Left renal cortex interstitium (tissue), 4 donors: Measurements from ENCODE around the gene PATL2. TPM values are rescaled to one million over a fixed set of nuclear protein-coding genes. Genes with fewer than 3 reads are reported as not detected.
"Not testable (repeated sequence)": the region's sequence is repeated elsewhere in the genome, so short reads cannot be mapped to it uniquely, and the experiment has no call there.

Experiments
- DNase-seq, 4 donors: peaks; one replicate each; pipeline ENCODE4 v3.0.0-alpha.2; 2013; ENCODE audit warnings: low read depth in 4 of 4, low spot score in 2 of 4, missing footprints in 1 of 4
- polyA plus RNA-seq, 4 donors: library from polyadenylated mRNA; unstranded; fragments of 120-200 nt; gene quantifications; one replicate each; pipeline ENCODE4 v1.2.1, GENCODE V29; 2013; ENCODE audit not compliant: insufficient read length in 4 of 4

PATL2 gene
- polyA plus RNA-seq, 4 donors: 0.76 to 1.9 (median 1.2) TPM; not detected in 1

- DNase-seq: no peak
Measured at GRCh38 chr15:44695294-44695693, 15.8 kb downstream of the PATL2 start.

DNA sequence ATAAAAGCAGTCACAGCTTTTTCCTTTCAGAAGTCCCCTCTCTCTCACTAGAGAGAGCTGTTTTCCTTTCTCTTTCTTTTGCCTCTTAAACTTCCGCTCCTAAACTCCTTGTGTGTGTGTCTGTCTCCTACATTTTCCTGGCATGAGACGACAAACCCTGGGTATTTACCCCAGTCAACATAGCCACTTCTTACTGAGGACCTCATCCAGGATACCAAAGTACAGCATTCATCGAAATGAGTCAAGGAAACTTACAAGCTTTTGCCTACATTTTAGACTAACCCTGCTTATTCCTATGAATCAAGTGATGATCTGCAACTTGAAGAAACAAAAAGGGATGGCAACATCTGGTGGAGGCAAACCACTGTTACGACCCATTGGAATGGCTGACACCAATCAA, 16.7 kb downstream of the PATL2 start:
- DNase-seq: no peak

- no peak for DNase-seq
Measured at GRCh38 chr15:44692659-44693058, 18.5 kb downstream of the PATL2 start.

- DNase-seq: not testable (repeated sequence)
Measured at GRCh38 chr15:44690245-44690644, 20.9 kb downstream of the PATL2 start.

GRCh38 chr15:44689318-44689717, 21.8 kb downstream of the PATL2 start:
- DNase-seq: not testable (repeated sequence)

DNA sequence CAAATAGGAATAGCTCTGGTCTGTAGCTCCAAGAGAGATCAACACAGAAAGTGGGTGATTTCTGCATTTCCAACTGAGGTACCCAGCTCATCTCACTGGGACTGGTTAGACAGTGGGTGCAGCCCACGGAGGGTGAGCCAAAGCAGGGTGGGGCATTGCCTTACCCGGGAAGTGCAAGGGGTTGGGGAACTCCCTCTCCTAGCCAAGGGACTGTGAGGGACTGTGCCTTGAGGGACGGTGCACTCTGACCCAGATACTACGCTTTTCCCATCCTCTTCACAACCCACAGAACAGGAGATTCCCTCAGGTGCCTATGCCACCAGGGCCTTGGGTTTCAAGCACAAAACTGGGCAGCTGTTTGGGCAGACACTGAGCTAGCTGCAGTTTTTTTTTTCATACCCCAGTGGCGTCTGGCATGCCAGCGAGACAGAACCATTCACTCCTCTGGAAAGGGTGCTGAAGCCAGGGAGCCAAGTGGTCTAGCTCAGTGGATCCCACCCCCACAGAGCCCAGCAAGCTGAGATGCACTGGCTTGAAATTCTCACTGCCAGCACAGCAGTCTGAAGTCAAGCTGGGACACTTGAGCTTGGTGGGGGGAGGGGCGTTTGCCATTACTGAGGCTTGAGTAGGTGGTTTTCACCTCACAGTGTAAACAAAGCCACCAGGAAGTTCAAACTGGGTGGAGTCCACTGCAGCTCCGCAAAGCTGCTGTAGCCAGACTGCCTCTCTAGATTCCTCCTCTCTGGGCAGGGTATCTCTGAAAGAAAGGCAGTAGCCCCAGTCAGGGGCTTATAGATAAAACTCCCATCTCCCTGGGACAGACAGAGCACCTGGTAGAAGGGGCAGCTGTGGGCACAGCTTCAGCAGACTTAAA, 28.1 kb downstream of the PATL2 start:
- DNase-seq: peak in 1 of 4 donors; percentile 25

GRCh38 chr15:44682211-44682610, 28.9 kb downstream of the PATL2 start:
- DNase-seq: no peak

GRCh38 chr15:44676676-44677075, 34.4 kb downstream of the PATL2 start:
- no peak for DNase-seq

DNA sequence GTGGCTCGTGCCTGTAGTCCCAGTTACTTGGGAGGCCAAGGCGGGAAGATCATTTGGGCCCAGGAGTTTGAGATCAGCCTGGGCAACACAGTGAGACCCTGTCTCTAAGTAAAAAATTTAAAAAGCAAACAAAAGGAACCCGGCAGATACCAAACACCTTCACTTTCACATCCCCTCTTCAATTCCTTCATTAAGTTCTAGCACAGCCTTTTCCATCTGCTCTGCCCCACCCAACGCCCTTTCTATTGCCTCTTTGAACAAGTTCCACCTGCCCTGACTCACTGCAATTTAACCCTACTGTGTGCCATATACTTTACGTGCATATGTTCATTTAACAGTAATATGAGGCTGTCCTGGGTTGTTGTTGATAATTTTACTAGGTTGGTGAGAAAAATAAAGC, 35.2 kb downstream of the PATL2 start:
- DNase-seq: no peak

DNA sequence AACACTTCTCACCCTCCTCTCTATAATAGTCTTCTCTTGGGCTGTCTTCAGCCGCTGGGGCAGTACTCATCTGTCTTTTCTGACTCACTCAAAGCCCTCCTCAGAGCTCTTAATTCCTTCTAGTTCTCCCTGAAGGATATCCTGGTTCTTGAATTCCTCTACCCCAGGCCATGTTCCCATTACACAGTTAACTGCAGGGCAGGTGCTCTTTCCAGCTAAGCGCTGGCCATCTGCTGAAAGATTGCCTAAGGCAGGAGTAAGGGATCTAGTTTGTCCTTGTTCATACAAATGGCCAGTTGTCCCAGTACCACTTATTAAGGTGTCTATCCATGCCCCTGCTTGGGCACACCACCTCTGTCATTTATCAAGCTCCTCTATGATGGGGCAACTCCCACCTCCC, 37.5 kb downstream of the PATL2 start:
- DNase-seq: no peak

- DNase-seq: no peak
Measured at GRCh38 chr15:44670087-44670950, 40.8 kb downstream of the PATL2 start.

DNA sequence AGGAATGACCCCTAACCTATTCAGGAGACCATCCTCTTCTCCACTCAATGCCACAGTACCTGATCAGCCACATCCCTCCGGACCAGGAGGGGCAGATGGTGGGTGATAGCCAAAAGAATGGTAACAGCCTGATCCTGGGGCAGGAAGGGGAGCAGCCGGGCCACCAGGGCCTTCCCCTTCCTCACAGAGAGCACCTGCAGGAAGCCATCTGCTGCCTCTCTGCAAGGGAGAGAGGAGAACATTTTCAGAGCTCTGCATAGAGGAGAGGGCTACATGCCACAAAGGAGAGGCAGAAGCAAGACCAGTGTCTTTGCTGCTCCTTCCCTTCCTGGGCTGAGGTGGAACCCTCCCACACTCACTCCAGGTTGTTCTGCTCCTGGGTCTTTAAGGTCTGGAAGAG, 42.2 kb downstream of the PATL2 start:
- no peak for DNase-seq

- DNase-seq: no peak
Measured at GRCh38 chr15:44667039-44667360, 44.1 kb downstream of the PATL2 start.

DNA sequence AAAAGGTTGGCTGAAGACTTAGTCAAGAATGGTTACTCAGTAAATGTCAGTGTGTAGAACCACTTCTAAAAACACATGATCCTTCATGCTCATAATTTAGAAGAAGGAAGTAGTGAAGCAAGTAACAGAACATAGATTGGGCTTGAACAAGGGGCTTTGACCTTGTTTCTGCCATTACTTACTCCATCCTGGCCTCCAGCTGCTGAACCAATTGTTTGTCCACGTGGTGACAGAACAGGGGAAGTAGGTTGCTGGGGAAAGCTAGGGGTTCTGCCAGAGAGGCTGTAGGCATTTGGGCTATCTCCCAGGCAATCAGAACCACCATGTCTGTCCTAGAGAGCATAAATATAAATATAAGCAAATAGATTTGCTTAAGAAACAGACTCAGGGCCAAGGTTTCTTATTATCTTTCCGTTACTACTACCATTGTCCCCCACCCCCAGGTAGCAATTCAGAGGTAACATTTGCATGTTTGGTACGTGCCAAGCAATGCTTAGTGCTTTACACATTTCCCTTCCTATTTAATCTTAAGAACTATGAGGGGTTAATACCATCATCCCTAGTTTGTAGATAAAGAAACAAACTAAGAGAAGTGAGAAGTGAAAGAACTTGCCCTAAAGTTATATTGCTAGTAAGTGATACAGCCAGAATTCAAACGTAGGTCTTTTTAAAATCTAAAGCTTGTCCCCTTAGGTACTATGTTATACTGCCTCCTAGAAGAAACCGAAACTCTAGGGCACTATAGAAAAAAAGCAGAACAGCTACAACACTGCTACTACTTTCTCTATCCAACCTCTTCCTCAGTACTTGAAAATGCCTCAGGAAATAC, 44.7 kb downstream of the PATL2 start:
- no peak for DNase-seq

DNA sequence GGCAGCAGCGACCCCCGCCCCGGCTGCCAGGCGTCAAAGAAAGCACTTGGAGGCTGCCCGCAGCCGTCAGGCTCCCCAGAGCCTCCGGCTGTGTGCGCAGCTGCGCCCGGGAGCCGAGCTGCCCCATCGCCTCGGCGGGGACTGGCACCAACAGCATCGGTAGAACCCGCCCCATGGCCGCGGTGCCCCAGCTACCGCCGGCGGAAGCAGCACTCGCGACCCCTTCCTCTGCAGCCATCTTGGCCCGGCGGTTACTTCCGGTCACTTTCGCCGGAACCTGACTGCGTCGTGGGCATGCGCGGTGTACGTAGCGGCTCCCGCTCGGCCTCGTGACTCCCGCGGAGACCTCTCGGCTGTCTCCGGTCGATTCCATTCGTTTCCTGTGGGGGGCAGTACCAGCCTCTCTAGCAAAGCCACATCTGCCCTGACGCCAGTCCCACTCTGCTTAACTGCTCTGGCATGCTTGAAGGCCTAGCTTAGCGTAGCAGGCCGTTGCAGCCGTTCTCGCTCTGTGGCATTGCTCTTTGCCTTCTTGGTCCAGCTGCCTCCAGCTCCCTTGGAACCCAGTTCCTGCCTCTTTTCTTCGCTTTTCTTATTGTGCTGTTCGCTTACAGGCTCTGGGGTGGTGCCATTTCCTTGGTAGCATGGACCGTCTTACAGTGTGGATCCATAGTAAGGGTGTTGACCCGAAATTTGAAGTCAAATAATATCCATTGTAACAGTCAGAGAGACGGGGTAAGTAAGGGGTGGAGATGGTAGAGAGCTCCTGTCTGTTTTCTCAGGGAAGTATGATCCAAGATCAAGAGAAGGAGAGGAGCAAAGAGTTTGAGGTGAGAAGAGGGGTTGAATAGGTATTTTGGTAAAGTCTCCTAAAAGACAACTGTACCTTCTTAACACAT, 47.5 kb downstream of the PATL2 start, which contains the start of gene SPG11:
TSS of gene SPG11 (minus strand) at position 253 of the 899 bp plus-strand sequence. CDS start at position 238, 15 bp downstream.
- DNase-seq: peak; percentile 84 to 96 (median 91)

DNA sequence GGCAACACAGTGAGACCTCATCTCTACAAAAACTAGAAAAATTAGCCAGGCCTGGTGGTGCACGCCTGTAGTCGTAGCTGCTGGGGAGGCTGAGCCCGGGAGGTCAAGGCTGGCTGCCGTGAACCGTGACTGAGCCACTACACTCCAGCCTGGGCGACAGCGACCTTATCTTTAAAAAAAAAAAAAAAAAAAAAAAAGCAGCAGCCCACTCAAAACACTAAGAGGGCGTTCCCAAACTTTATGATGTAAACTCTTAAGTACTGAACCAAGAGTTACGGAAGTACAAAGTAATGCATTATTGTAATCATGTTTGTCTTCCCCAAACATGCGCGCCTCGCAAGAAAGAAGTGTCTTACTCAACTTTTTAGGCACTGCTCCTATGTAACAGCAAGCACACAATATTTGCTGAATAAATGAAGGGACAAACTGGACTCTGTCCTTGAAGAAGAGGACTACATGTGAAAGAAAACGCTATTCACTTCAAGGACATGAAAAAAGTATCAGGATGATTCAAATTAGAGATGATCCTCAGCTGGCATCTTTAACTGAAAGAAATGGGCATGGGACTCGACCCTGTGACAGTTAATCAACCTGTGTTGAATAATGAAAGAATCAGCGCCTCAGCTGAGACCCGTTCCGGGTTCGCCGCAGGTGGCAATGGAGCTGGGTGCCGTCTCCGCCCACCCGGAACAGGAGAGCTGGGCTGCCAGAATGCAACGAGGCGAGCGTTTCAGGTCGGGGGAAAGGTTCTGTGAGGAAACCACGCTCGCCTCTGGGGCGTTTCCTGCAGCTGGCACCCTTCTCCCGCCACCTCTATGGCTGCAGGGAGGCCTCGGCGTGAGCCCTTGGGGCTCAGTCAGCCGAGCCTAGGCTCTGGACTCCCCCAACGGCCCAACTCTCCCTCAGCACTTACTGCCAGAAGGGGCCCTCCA, 48.4 kb downstream of the PATL2 start:
- peak; percentile 36 to 51 (median 42) for DNase-seq

DNA sequence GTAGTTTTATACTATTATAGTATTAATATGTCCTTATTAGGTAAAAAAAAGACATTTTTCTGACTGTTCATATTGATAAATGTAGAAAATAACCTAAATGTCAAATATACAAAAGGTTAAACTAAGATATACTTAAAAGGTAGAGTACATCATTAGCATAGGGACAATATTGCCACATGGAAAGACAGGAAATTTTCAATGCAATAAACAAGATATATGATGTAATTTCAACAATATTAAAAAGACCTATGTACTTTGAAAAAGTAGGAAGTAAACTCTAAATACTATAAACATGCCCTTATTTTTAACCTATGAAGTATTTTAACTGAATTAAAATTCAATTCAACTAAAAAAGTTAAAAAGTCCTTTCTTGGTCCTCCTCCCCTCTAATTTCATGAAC, 49.5 kb downstream of the PATL2 start:
- no peak for DNase-seq

DNA sequence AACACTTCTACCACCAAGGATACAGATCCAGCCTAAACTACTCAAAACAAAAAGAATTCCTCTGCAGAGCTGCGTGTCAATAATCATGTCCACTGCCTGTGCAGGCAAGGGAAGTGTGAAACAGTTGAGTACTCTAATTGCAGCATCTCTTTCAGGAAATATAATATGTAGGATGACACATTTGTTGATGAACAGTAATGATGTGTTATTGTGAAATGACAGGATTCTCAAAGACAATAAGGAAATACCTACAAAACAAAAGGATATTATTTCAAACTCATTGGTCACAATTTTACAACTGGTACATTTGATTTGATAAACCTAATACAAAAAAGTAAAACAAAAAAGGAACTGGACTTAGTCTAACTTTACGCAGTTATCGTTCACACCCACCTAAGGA, 52.1 kb downstream of the PATL2 start:
- no peak for DNase-seq

GRCh38 chr15:44657378-44657777, 53.7 kb downstream of the PATL2 start:
- no peak for DNase-seq
